Type B pancreatic cell (in vitro differentiated cells): ENCODE data around the gene NIM1K. TPM values are rescaled to one million over a fixed set of nuclear protein-coding genes. Genes with fewer than 3 reads are reported as not detected.

Experiments
- DNase-seq: peaks from one replicate; pipeline ENCODE4 v3.0.0; 2021; ENCODE audit warnings: mixed read lengths; ENCODE audit not compliant: unreplicated experiment; ENCODE audit errors: extremely low spot score
- H3K27ac Mint-ChIP-seq: 2 replicates; pipeline ENCODE4 v1.8.0; 2021; ENCODE audit warnings: mild to moderate bottlenecking, mixed read lengths
- H3K27me3 Mint-ChIP-seq: 2 replicates; pipeline ENCODE4 v1.8.0; 2021; ENCODE audit warnings: mixed read lengths
- H3K36me3 Mint-ChIP-seq: 2 replicates; pipeline ENCODE4 v1.8.0; 2021; ENCODE audit warnings: mixed read lengths
- H3K4me1 Mint-ChIP-seq: one replicate; pipeline ENCODE4 v1.8.0; 2021; ENCODE audit warnings: mixed read lengths; ENCODE audit not compliant: unreplicated experiment
- H3K4me3 Mint-ChIP-seq: 2 replicates; pipeline ENCODE4 v1.8.0; 2021; ENCODE audit warnings: mild to moderate bottlenecking, mixed read lengths
- H3K9me3 Mint-ChIP-seq: 2 replicates; pipeline ENCODE4 v1.8.0; 2021; ENCODE audit warnings: mixed read lengths
- CTCF ChIP-seq: fragments of 200-600 bp; sonication (generic); conservative IDR thresholded peaks from 2 replicates; pipeline ENCODE4 v1.5.0; 2021; ENCODE audit warnings: antibody characterized with exemption, mild to moderate bottlenecking
- long read RNA-seq: library from polyadenylated mRNA; unstranded; transcript quantifications from one replicate; pipeline ENCODE4 v2.0.0, GENCODE V29; 2020
- total RNA-seq: library from RNA; stranded (reverse); gene quantifications from 2 replicates; pipeline ENCODE4 v1.2.1, GENCODE V29; 2021; ENCODE audit warnings: low replicate concordance

The NIM1K gene
- 0.43 and 0.67 TPM in 2 replicates for total RNA-seq
- long read RNA-seq, partial matches to known transcripts = 0 of 2 reads
- long read RNA-seq, other reads (novel, unspliced or antisense) = 1 of 2 reads

DNA sequence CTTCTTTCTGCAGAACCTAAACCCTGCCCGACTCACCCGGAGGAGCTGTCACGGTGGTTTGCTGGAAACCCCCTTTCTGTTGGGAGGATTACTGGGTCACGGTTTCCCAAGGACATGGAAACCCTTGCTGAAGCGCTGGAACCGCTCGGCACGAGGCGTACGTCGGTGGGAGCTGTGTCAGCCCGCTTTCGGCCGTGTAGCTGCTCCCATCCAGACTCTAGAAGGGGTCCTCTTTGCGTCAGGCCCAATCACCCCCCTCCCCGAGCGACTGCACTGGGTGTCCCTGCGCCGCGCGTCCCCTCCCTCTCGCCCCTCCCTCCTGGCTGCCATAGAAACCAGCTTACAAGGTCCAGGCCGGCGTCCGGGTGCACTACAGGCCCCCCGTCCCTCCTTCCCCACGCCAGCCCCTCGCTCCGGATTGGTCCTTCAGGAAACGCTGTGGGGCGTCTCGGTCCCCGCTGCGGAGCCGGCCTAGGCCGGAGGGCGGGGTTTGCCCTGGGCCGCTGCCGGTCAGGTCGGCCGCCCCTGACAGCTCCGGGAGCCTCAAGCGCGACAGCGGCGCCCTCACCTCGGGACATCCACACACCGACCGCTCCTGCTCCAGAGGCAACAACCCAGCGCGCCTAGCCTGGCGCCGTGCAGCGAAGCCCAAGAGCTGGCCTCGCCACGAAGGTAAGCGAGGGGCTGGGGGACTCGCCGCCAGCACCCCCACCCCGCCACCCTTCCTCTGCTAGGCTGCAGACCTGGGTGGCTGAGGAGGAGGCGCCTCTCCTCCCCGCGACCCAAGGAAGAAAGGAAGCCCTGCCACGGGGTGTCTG, at the start of gene NIM1K:
Gene NIM1K (plus strand): TSS at position 486 of the 818 bp plus-strand sequence. CDS start 53,551 bp downstream, outside the sequence.
- no peak within 1 kb of the TSS for H3K27ac Mint-ChIP-seq
- H3K36me3 Mint-ChIP-seq = no peaks in the 10 kb centered on the region
- no peaks in the 10 kb centered on the region for H3K9me3 Mint-ChIP-seq
- peaks cover 18% of the 10 kb centered on the region for H3K4me1 Mint-ChIP-seq
- H3K4me3 Mint-ChIP-seq = peak within 1 kb of the TSS; percentile 86
- H3K27me3 Mint-ChIP-seq = peaks cover 48% of the 10 kb centered on the region
- peak; percentile 72 for DNase-seq
- no peak for TF ChIP-seq CTCF

DNA sequence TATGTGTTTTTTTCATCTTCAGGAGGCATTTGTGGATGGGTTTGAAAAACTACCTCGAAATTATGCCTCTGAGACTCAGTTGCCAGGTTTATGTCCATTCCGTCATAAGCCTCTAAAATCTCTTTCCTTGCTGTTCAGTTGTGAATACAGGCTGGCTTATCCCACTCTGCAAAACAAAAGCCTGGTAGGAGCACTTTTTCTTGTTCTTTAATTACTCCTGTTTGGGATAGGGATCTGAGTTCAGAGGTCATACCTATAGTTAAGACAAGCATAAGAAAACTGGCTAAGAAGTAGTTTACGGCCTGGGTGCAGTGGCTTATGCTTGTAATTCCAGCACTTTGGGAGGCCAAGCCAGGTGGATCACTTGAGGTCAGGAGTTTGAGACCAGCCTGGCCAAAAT, 47.0 kb upstream of the NIM1K start:
- Mint-ChIP-seq H3K36me3 (peaks cover 24% of the 10 kb centered on the region), H3K4me1 (no peaks in the 10 kb centered on the region), H3K27ac (no peak overlapping the region), H3K4me3 (no peak overlapping the region), H3K27me3 (no peaks in the 10 kb centered on the region), H3K9me3 (no peaks in the 10 kb centered on the region)
- TF ChIP-seq CTCF = no peak
- no peak for DNase-seq

GRCh38 chr5:43146958-43147357, 45.1 kb upstream of the NIM1K start:
- Mint-ChIP-seq H3K9me3 (no peaks in the 10 kb centered on the region), H3K27ac (no peak overlapping the region), H3K27me3 (no peaks in the 10 kb centered on the region), H3K4me3 (no peak overlapping the region), H3K36me3 (peaks cover 18% of the 10 kb centered on the region), H3K4me1 (no peaks in the 10 kb centered on the region)
- TF ChIP-seq CTCF = no peak
- DNase-seq = no peak

GRCh38 chr5:43148417-43148816, 43.6 kb upstream of the NIM1K start:
- no peak overlapping the region for H3K27ac Mint-ChIP-seq
- H3K36me3 Mint-ChIP-seq = peaks cover 25% of the 10 kb centered on the region
- H3K9me3 Mint-ChIP-seq = no peaks in the 10 kb centered on the region
- no peak overlapping the region for H3K4me3 Mint-ChIP-seq
- DNase-seq = no peak
- no peaks in the 10 kb centered on the region for H3K4me1 Mint-ChIP-seq
- no peaks in the 10 kb centered on the region for H3K27me3 Mint-ChIP-seq
- TF ChIP-seq CTCF = no peak

- H3K36me3 Mint-ChIP-seq = peaks cover 27% of the 10 kb centered on the region
- H3K9me3 Mint-ChIP-seq = no peaks in the 10 kb centered on the region
- no peaks in the 10 kb centered on the region for H3K27me3 Mint-ChIP-seq
- no peaks in the 10 kb centered on the region for H3K4me1 Mint-ChIP-seq
- H3K4me3 Mint-ChIP-seq = no peak overlapping the region
- no peak overlapping the region for H3K27ac Mint-ChIP-seq
- no peak for DNase-seq
- TF ChIP-seq CTCF = no peak
These were observed 42.8 kb upstream of the NIM1K start for GRCh38 chr5:43149231-43149630.
